GM19099 (cell line): ENCODE results near the gene SMAD9.

Experiments
- POLR2A ChIP-seq: IDR thresholded peaks from 3 replicates; pipeline ENCODE4 v1.6.1; 2011; ENCODE audit warnings: low read depth; ENCODE audit not compliant: insufficient read length; ENCODE audit errors: extremely low read depth

The SMAD9 gene

DNA sequence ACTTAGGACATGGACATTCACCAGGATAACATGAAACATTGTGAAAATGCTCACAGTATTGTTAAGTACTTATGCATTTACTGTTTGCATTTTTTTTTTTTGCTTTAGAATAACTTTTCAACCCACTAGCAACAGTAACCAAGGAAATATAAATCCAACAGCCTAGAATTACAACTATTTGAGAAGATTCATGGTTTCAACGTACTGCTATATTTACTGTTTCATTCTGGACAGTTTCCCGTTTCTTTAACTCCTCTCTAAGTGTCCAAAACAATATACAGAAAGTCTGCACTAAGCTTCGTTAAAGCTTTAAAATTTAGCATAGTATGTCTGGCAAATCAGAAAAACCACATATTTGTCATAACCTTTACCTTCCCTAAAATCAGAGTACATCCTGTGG, 2.7 kb downstream of the SMAD9 start:
- no peak for TF ChIP-seq POLR2A

- TF ChIP-seq POLR2A = no peak
Measured at GRCh38 chr13:36915896-36916640, 4.0 kb downstream of the SMAD9 start.

DNA sequence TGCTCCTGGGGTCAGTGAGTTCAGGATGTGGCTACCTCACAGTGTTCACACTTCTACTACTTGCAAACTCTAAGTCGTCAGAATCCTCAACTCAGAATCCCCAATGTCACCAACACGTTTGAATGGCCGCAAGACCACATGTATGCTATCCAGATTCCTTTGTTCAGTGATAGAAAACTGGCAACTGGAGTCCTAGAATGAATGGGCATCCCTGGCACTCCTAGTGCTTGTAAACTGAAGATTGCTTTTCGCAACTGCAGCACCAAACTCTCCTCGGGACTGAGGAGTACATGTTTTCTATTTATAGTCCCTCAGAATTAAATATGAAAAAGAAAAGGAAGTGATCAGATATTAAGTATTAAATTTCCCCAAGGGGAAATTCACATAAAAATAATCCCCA, 4.9 kb downstream of the SMAD9 start:
- no peak for TF ChIP-seq POLR2A

- no peak for TF ChIP-seq POLR2A
Measured at GRCh38 chr13:36914648-36915047, 5.4 kb downstream of the SMAD9 start.

- no peak for TF ChIP-seq POLR2A
Measured at GRCh38 chr13:36913463-36913862, 6.6 kb downstream of the SMAD9 start.

DNA sequence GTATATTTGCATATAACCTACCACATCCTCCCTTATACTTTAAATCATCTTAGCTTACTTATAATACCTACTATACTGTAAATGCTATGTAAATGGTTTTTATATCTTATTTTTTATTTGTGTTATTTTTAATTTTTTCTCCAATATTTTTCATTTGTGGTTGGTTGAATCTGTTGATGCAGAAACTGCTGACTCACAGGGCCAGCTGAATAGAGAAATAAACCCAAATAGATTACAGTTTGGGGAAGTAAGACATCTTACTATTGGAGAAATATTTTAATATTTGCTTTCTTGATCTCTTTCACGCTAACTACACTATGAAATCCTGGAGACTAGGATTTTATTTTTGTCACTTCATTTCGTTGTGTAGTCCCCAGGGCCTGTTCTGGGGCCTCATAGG, 7.1 kb downstream of the SMAD9 start:
- TF ChIP-seq POLR2A = no peak

GRCh38 chr13:36912369-36912768, 7.7 kb downstream of the SMAD9 start:
- no peak for TF ChIP-seq POLR2A

- TF ChIP-seq POLR2A = no peak
Measured at GRCh38 chr13:36910545-36910944, 9.5 kb downstream of the SMAD9 start.

- TF ChIP-seq POLR2A = no peak
Measured at GRCh38 chr13:36907821-36908220, 12.2 kb downstream of the SMAD9 start.

GRCh38 chr13:36907266-36907665, 12.8 kb downstream of the SMAD9 start:
- TF ChIP-seq POLR2A = no peak

- no peak for TF ChIP-seq POLR2A
Measured at GRCh38 chr13:36905944-36906343, 14.1 kb downstream of the SMAD9 start.

DNA sequence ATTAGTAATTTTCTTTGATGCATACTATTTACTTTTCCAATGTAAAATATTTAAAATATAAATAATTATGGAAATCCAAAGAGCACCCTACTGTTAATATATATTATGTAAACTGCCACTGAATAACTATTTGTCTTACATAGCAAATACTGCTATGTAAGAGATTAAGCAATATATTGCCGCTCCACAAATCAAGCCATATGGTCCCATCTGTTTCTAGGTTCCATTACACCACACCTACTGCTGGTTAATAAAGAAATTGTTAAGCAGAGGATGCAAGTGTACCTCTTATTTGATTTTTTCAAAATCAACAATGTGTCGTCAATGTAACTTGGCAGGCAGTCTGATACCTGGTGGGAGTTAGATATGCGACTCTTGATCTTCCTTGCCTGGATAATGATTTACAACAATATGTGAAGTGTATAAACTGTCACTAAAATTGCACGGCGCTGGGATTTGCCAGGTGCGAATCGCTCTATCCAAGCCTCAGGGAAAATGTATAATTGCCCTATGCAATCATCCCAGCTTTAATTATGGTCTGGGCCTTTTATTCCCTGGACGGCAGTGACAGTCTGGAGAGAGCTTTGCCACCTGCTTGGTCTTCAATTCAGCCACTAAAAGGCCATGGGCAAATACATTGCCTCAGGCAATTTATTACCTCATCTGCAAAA, 16.0 kb downstream of the SMAD9 start:
- no peak for TF ChIP-seq POLR2A

DNA sequence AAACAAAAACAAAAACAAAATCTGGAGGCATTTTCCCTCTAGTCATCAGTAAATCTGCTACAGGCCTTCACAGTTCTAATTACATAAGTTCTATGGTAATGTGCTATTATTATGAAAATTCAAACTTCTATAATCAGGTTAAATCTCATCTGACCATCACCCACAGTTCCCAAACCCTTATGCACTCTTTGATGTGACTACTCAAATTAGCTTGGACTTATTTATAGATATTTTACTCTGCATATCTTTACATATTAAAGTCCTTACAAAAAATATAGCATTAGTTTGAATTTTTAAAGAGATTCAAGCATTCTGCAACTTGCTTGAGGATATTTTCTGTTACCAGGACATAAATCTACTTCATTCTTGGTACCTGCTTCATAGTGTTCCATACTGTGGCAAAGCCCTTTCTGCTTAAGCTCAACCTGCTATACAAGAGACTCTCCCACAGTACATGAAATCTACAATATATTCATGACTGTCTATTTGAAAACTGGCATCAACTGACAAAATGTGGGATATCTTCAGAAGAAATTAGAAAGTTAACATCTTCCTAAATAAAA, 22.9 kb downstream of the SMAD9 start:
- no peak for TF ChIP-seq POLR2A

GRCh38 chr13:36891752-36892151, 28.3 kb downstream of the SMAD9 start:
- TF ChIP-seq POLR2A = no peak

DNA sequence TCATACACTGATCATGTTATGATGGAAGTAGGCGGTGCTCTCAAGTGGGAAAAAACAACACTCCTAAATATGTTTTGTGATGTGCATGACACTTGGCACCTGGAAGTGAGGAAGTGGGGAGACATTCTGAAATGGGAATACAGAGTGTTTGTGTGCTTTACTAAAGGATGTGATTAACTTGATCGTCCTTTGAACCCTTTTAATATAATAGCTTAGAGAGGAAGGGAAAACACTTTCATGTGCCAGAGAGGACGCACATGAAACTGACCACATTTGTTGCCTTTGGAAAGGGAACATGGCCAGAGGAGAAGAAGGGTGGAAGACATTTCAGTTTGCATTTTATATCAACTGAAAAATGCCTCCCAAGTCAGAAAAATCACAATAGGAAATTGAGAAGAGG, 31.4 kb downstream of the SMAD9 start:
- TF ChIP-seq POLR2A = no peak

GRCh38 chr13:36887758-36888521, 32.1 kb downstream of the SMAD9 start:
- TF ChIP-seq POLR2A = no peak

- TF ChIP-seq POLR2A = no peak
Measured at GRCh38 chr13:36885901-36886300, 34.1 kb downstream of the SMAD9 start.
